IMR-90 (cell line): ENCODE measurements around the gene IER5L. TPM values are rescaled to one million over a fixed set of nuclear protein-coding genes. Genes with fewer than 3 reads are reported as not detected.

Experiments used
- ATAC-seq: fragments of 200-7000 bp; cut with Tn5 transposase; 2 replicates; pipeline ENCODE4 v1.9.1; 2020; ENCODE audit warnings: low read depth, mild to moderate bottlenecking, moderate library complexity
- BruUV-seq: library from RNA; stranded (reverse); fragments of 400-500 nt; replicated peaks from 2 replicates; lab custom pipeline; 2021; lab: Mats Ljungman, UMichigan
- CTCF ChIA-PET: fragments of 300-600 bp; formaldehyde crosslinking; extraction: SDS; loops from one replicate; lab custom pipeline; 2021; ENCODE audit warnings: antibody characterized with exemption; lab: Yijun Ruan, JAX
- POLR2A ChIA-PET: fragments of 300-600 bp; sonication (Branson Sonifier 250); formaldehyde crosslinking; loops from one replicate; lab custom pipeline; 2022; ENCODE audit warnings: antibody characterized with exemption; ENCODE audit not compliant: unreplicated experiment; lab: Charles Lee
- DNase-seq: peaks from one replicate; pipeline ENCODE4 v3.0.0; 2013
- H2AFZ ChIP-seq: replicated peaks from 2 replicates; pipeline ENCODE3; 2013; ENCODE audit warnings: low read length, mild to moderate bottlenecking; ENCODE audit not compliant: poor library complexity
- H2AK5ac ChIP-seq: 2 replicates; pipeline ENCODE4 v1.6.1; 2013; ENCODE audit warnings: low read depth, low read length, inconsistent platforms
- H2AK9ac ChIP-seq: replicated peaks from 2 replicates; pipeline ENCODE3; 2013; ENCODE audit warnings: mild to moderate bottlenecking, low read depth, low read length, moderate library complexity; ENCODE audit not compliant: poor library complexity
- H2BK120ac ChIP-seq: 2 replicates; pipeline ENCODE4 v1.6.1; 2013; ENCODE audit warnings: low read depth, low read length, inconsistent platforms
- H2BK15ac ChIP-seq: 3 replicates; pipeline ENCODE4 v1.6.1; 2013; ENCODE audit warnings: low read depth, low read length, inconsistent platforms
- H2BK20ac ChIP-seq: 2 replicates; pipeline ENCODE4 v1.6.1; 2013; ENCODE audit warnings: low read depth, mild to moderate bottlenecking, inconsistent platforms, low read length, moderate library complexity
- H2BK5ac ChIP-seq: 2 replicates; pipeline ENCODE4 v1.6.1; 2013; ENCODE audit warnings: mild to moderate bottlenecking, low read depth, low read length, inconsistent platforms; ENCODE audit not compliant: poor library complexity, severe bottlenecking
- H3K14ac ChIP-seq: replicated peaks from 2 replicates; pipeline ENCODE4 v1.6.1; 2013; ENCODE audit warnings: low read depth, low read length, inconsistent platforms
- H3K18ac ChIP-seq: 2 replicates; pipeline ENCODE4 v1.6.1; 2013; ENCODE audit warnings: low read depth, low read length, control low read depth
- H3K23ac ChIP-seq: 2 replicates; pipeline ENCODE4 v1.6.1; 2013; ENCODE audit warnings: low read depth, low read length, inconsistent platforms
- H3K27ac ChIP-seq: 2 replicates; pipeline ENCODE4 v1.5.1; 2013; ENCODE audit warnings: mild to moderate bottlenecking, control low read depth, low read length; ENCODE audit not compliant: insufficient read depth
- H3K27me3 ChIP-seq: 2 replicates; pipeline ENCODE4 v1.6.1; 2013; ENCODE audit warnings: low read length; ENCODE audit not compliant: control insufficient read depth, insufficient read depth
- H3K36me3 ChIP-seq: 2 replicates; pipeline ENCODE4 v1.6.1; 2013; ENCODE audit warnings: low read length, mixed read lengths; ENCODE audit not compliant: control insufficient read depth, insufficient read depth
- H3K4ac ChIP-seq: 2 replicates; pipeline ENCODE4 v1.6.1; 2013; ENCODE audit warnings: low read depth, low read length, inconsistent platforms
- H3K4me1 ChIP-seq: 2 replicates; pipeline ENCODE4 v1.6.1; 2013; ENCODE audit warnings: low read length, mixed read lengths; ENCODE audit not compliant: control insufficient read depth, insufficient read depth
- H3K4me2 ChIP-seq: 2 replicates; pipeline ENCODE4 v1.6.1; 2013; ENCODE audit warnings: low read depth, mild to moderate bottlenecking, control low read depth, low read length, moderate library complexity
- H3K4me3 ChIP-seq: 2 replicates; pipeline ENCODE4 v1.5.1; 2013; ENCODE audit warnings: low read depth, mild to moderate bottlenecking, control low read depth, low read length, moderate library complexity; ENCODE audit not compliant: insufficient read depth
- H3K56ac ChIP-seq: 2 replicates; pipeline ENCODE4 v1.6.1; 2013; ENCODE audit warnings: low read length, inconsistent platforms; ENCODE audit not compliant: insufficient read depth; ENCODE audit errors: extremely low read depth
- H3K79me1 ChIP-seq, 2 experiments: 2 replicates each; pipeline ENCODE4 v1.6.1; 2013; ENCODE audit warnings: low read length in 2 of 2, inconsistent platforms in 1 of 2, low read depth in 1 of 2
- H3K9ac ChIP-seq: 2 replicates; pipeline ENCODE4 v1.6.1; 2013; ENCODE audit warnings: low read depth, low read length, control low read depth
- H3K9me1 ChIP-seq: 2 replicates; pipeline ENCODE4 v1.6.1; 2013; ENCODE audit warnings: low read length, inconsistent platforms; ENCODE audit not compliant: insufficient read depth
- H3K9me3 ChIP-seq: 2 replicates; pipeline ENCODE4 v1.6.1; 2013; ENCODE audit warnings: low read length; ENCODE audit not compliant: control insufficient read depth, insufficient read depth
- H4K20me1 ChIP-seq: 2 replicates; pipeline ENCODE4 v1.6.1; 2013; ENCODE audit warnings: low read length, inconsistent platforms; ENCODE audit not compliant: insufficient read depth
- H4K5ac ChIP-seq: 2 replicates; pipeline ENCODE4 v1.6.1; 2013; ENCODE audit warnings: mild to moderate bottlenecking, low read depth, low read length, control low read depth
- H4K8ac ChIP-seq, 2 experiments: 2 replicates each; pipeline ENCODE4 v1.6.1; 2013; ENCODE audit warnings: low read depth in 2 of 2, low read length in 2 of 2, control low read depth in 1 of 2, inconsistent platforms in 1 of 2
- H4K91ac ChIP-seq: 2 replicates; pipeline ENCODE4 v1.6.1; 2013; ENCODE audit warnings: low read depth, low read length, inconsistent platforms; ENCODE audit not compliant: insufficient read depth
- BHLHE40 ChIP-seq: fragments of 150-350 bp; IDR thresholded peaks from 2 replicates; pipeline ENCODE4 v1.6.1; 2016; ENCODE audit warnings: mild to moderate bottlenecking, low read depth, low read length
- CTCF ChIP-seq: conservative IDR thresholded peaks from 2 replicates; pipeline ENCODE4 v1.5.1; 2012; ENCODE audit warnings: mild to moderate bottlenecking, low read depth, low read length, improper control_type of control experiment
- MAFK ChIP-seq: IDR thresholded peaks from 2 replicates; pipeline ENCODE4 v1.6.1; 2012; ENCODE audit warnings: low read depth, low read length, improper control_type of control experiment
- MAZ ChIP-seq: IDR thresholded peaks from 2 replicates; pipeline ENCODE4 v1.6.1; 2012; ENCODE audit warnings: low read depth, mild to moderate bottlenecking, low read length, improper control_type of control experiment, moderate library complexity, borderline replicate concordance
- RAD21 ChIP-seq: IDR thresholded peaks from 2 replicates; pipeline ENCODE4 v1.6.1; 2012; ENCODE audit warnings: low read length, improper control_type of control experiment
- SMC3 ChIP-seq: fragments of 150-350 bp; IDR thresholded peaks from 2 replicates; pipeline ENCODE4 v1.6.1; 2016; ENCODE audit warnings: low read depth, mild to moderate bottlenecking, antibody characterized with exemption, low read length, moderate library complexity
- WGBS, 2 experiments: methylation state at CpG; one replicate each; pipeline versions ENCODE4 v1.1.5 to v1.1.7; 2013; ENCODE audit warnings: missing lambda C conversion rate in 2 of 2; ENCODE audit not compliant: insufficient read length in 1 of 2; ENCODE audit errors: extremely low coverage in 2 of 2; 5-methylcytosine and 5-hydroxymethylcytosine counted together
- dilution Hi-C: fragments of 300-500 bp; cut with HindIII; formaldehyde crosslinking; loops from one replicate; pipeline ENCODE4 v1.14.3; 2018; ENCODE audit warnings: low sequenced_read_pairs; ENCODE audit not compliant: unreplicated experiment
- in situ Hi-C: fragments of 300-500 bp; cut with MboI; formaldehyde crosslinking; loops from 3 replicates; pipeline ENCODE4 v1.14.3; 2019; ENCODE audit warnings: low sequenced_read_pairs, inconsistent platforms, mixed read lengths
- intact Hi-C: fragments of 100-400 bp; cut with micrococcal nuclease; formaldehyde crosslinking; loops from 2 replicates; pipeline ENCODE4 v1.10.0; 2022
- polyA plus RNA-seq, 3 experiments: library from polyadenylated mRNA; depleted of rRNA; stranded (reverse); fragments of >200 nt; gene quantifications; 2 replicates each; pipeline ENCODE4 v1.2.3, GENCODE V29; 2012; ENCODE audit warnings: low replicate concordance in 1 of 3
- total RNA-seq: library from RNA; depleted of rRNA; stranded (reverse); fragments of >200 nt; gene quantifications from 2 replicates; pipeline ENCODE4 v1.2.3, GENCODE V29; 2012

The IER5L gene
- total and polyA plus RNA-seq, 2 of the 4 experiments (the other 2 are of a cell fraction): 12.5 to 13.4 TPM

- no peak for TF ChIP-seq BHLHE40
- peak; percentile 67 for TF ChIP-seq MAFK
- no peak for TF ChIP-seq CTCF
- TF ChIP-seq RAD21: no peak
- TF ChIP-seq SMC3: no peak
- TF ChIP-seq MAZ: no peak
- intact Hi-C loops (loop anchor here (1.0 to 5.0 kb wide), 4 partner anchors 196 to 644 kb away; no protein-coding TSS in a partner anchor), in situ Hi-C loops (no loop called here), dilution Hi-C loops (no loop called here)
- Histone ChIP-seq H3K23ac (peak overlapping the region; percentile 80), H2AK9ac (peak overlapping the region; percentile 100), H3K36me3 (peaks cover 20% of the 10 kb centered on the region), H4K8ac (peak overlapping the region; percentile 44 to 89), H3K27me3 (no peaks in the 10 kb centered on the region), H3K18ac (peak overlapping the region; percentile 43; the same call in 1 of the 2 replicates), H4K5ac (peak overlapping the region; percentile 85), H2BK20ac (peak overlapping the region; percentile 90), H4K20me1 (no peaks in the 10 kb centered on the region; the same call in 1 of the 2 replicates), H2AFZ (peak overlapping the region; percentile 88), H3K4me3 (no peak overlapping the region), H3K4me2 (no peak overlapping the region), H3K9me3 (no peaks in the 10 kb centered on the region), H2BK15ac (peak overlapping the region; percentile 55; the same call in 2 of the 3 replicates), H3K79me1 (peaks cover 5 to 31% of the 10 kb centered on the region in 2 experiments; a peak in 3 of 4 replicates), H3K4me1 (peaks cover 44% of the 10 kb centered on the region), H3K4ac (peak overlapping the region; percentile 100), H3K9ac (peak overlapping the region; percentile 34), H2AK5ac (peak overlapping the region; percentile 83), H2BK120ac (peak overlapping the region; percentile 100), H3K14ac (peak overlapping the region; percentile 88), H3K56ac (peak overlapping the region; percentile 99), H2BK5ac (peak overlapping the region; percentile 86), H4K91ac (peak overlapping the region; percentile 94), H3K27ac (peak overlapping the region; percentile 83), H3K9me1 (peaks cover 5% of the 10 kb centered on the region; the same call in 1 of the 2 replicates)
- no TSS peak for BruUV-seq
- ChIA-PET CTCF (interaction anchor here (0.6 to 3.1 kb wide), 9 partner anchors 29 to 482 kb away, joined by 3 to 21 read pairs (median 4); no protein-coding TSS in a partner anchor), POLR2A (interaction anchor here (1.0 to 2.6 kb wide), 4 partner anchors 36 to 487 kb away, joined by 3 to 17 read pairs (median 4); no protein-coding TSS in a partner anchor)
- DNase-seq (peak; percentile 40), ATAC-seq (peak; percentile 2)
- 46% methylated on average over 7 of the region's 21 CpGs; no CpG with 5 or more reads in 1 of the 2 experiments for WGBS, 2 experiments
Observed at GRCh38 chr9:129138476-129139232, 39.4 kb downstream of the IER5L start.
